ENCODE results near the gene PIBF1. TPM values are rescaled to one million over a fixed set of nuclear protein-coding genes. Genes with fewer than 3 reads are reported as not detected.
"Not testable (repeated sequence)": the region's sequence is repeated elsewhere in the genome, so short reads cannot be mapped to it uniquely, and the experiment has no call there.

PIBF1 gene
- total RNA-seq, 1 donor from 2014 or later = 21.2 TPM

GRCh38 chr13:72788831-72789230 is 6.9 kb downstream of the PIBF1 start:
- peaks cover 5% of the 10 kb centered on the region for H3K9me3 Mint-ChIP-seq
- no peak overlapping the region for H3K4me3 Mint-ChIP-seq
- no peaks in the 10 kb centered on the region for H3K27me3 Mint-ChIP-seq (ENCODE audit: insufficient read depth)
- no peak overlapping the region for H3K27ac Mint-ChIP-seq
- peaks cover 36% of the 10 kb centered on the region for H3K36me3 Mint-ChIP-seq (ENCODE audit: low read depth)
- intact Hi-C loops (cut with micrococcal nuclease) = no loop called here
- no peak for DNase-seq (ENCODE audit: low spot score)
- peaks cover 22% of the 10 kb centered on the region for H3K4me1 Mint-ChIP-seq (ENCODE audit: low read depth)

GRCh38 chr13:72792640-72793039 is 10.7 kb downstream of the PIBF1 start:
- DNase-seq (ENCODE audit: low spot score) = no peak
- Mint-ChIP-seq H3K4me3 (no peak overlapping the region), H3K36me3 (ENCODE audit: low read depth) (peaks cover 47% of the 10 kb centered on the region), H3K27me3 (ENCODE audit: insufficient read depth) (no peaks in the 10 kb centered on the region), H3K9me3 (peaks cover 9% of the 10 kb centered on the region), H3K27ac (no peak overlapping the region), H3K4me1 (ENCODE audit: low read depth) (no peaks in the 10 kb centered on the region)
- intact Hi-C loops (cut with micrococcal nuclease) = no loop called here

- Mint-ChIP-seq H3K27ac (no peak overlapping the region), H3K36me3 (ENCODE audit: low read depth) (peaks cover 42% of the 10 kb centered on the region), H3K9me3 (peaks cover 3% of the 10 kb centered on the region), H3K27me3 (ENCODE audit: insufficient read depth) (no peaks in the 10 kb centered on the region), H3K4me3 (no peak overlapping the region), H3K4me1 (ENCODE audit: low read depth) (peaks cover 6% of the 10 kb centered on the region)
- intact Hi-C loops (cut with micrococcal nuclease) = no loop called here
- no peak for DNase-seq (ENCODE audit: low spot score)
These were observed 16.9 kb downstream of the PIBF1 start for GRCh38 chr13:72798817-72799216.

GRCh38 chr13:72804301-72804700 is 22.4 kb downstream of the PIBF1 start:
- H3K27ac Mint-ChIP-seq = no peak overlapping the region
- DNase-seq (ENCODE audit: low spot score) = no peak
- peaks cover 7% of the 10 kb centered on the region for H3K9me3 Mint-ChIP-seq
- peaks cover 33% of the 10 kb centered on the region for H3K36me3 Mint-ChIP-seq (ENCODE audit: low read depth)
- no peak overlapping the region for H3K4me3 Mint-ChIP-seq
- intact Hi-C loops (cut with micrococcal nuclease) = no loop called here
- no peaks in the 10 kb centered on the region for H3K27me3 Mint-ChIP-seq (ENCODE audit: insufficient read depth)
- peaks cover 6% of the 10 kb centered on the region for H3K4me1 Mint-ChIP-seq (ENCODE audit: low read depth)

GRCh38 chr13:72805676-72806346 is 23.9 kb downstream of the PIBF1 start:
- Mint-ChIP-seq H3K4me1 (ENCODE audit: low read depth) (peaks cover 3% of the 10 kb centered on the region), H3K27me3 (ENCODE audit: insufficient read depth) (no peaks in the 10 kb centered on the region), H3K9me3 (peaks cover 7% of the 10 kb centered on the region), H3K4me3 (no peak overlapping the region), H3K27ac (no peak overlapping the region), H3K36me3 (ENCODE audit: low read depth) (peaks cover 29% of the 10 kb centered on the region)
- no peak for DNase-seq (ENCODE audit: low spot score)
- intact Hi-C loops (cut with micrococcal nuclease) = no loop called here

GRCh38 chr13:72806514-72806913 is 24.6 kb downstream of the PIBF1 start:
- H3K27ac Mint-ChIP-seq; DNase-seq (ENCODE audit: low spot score); H3K9me3 Mint-ChIP-seq; intact Hi-C loops (cut with micrococcal nuclease); H3K4me1 Mint-ChIP-seq (ENCODE audit: low read depth); H3K4me3 Mint-ChIP-seq; H3K27me3 Mint-ChIP-seq (ENCODE audit: insufficient read depth): not testable (repeated sequence)
- H3K36me3 Mint-ChIP-seq (ENCODE audit: low read depth) = peaks cover 26% of the 10 kb centered on the region

- no peak for DNase-seq (ENCODE audit: low spot score)
- Mint-ChIP-seq H3K27ac (no peak overlapping the region), H3K4me1 (ENCODE audit: low read depth) (no peaks in the 10 kb centered on the region), H3K36me3 (ENCODE audit: low read depth) (peaks cover 20% of the 10 kb centered on the region), H3K4me3 (no peak overlapping the region), H3K9me3 (peaks cover 7% of the 10 kb centered on the region), H3K27me3 (ENCODE audit: insufficient read depth) (no peaks in the 10 kb centered on the region)
- intact Hi-C loops (cut with micrococcal nuclease) = loop anchor here (1.0 kb wide), 1 partner anchor 899 kb away; no protein-coding TSS in a partner anchor
These were observed 27.1 kb downstream of the PIBF1 start for GRCh38 chr13:72808917-72809500.

GRCh38 chr13:72820156-72820897 is 38.4 kb downstream of the PIBF1 start:
- H3K4me1 Mint-ChIP-seq (ENCODE audit: low read depth) = no peaks in the 10 kb centered on the region
- DNase-seq (ENCODE audit: low spot score) = no peak
- H3K4me3 Mint-ChIP-seq = no peak overlapping the region
- H3K36me3 Mint-ChIP-seq (ENCODE audit: low read depth) = peaks cover 17% of the 10 kb centered on the region
- no peaks in the 10 kb centered on the region for H3K27me3 Mint-ChIP-seq (ENCODE audit: insufficient read depth)
- no peak overlapping the region for H3K27ac Mint-ChIP-seq
- intact Hi-C loops (cut with micrococcal nuclease) = no loop called here
- no peaks in the 10 kb centered on the region for H3K9me3 Mint-ChIP-seq

GRCh38 chr13:72820898-72821279 is 39.0 kb downstream of the PIBF1 start:
- intact Hi-C loops (cut with micrococcal nuclease) = no loop called here
- H3K36me3 Mint-ChIP-seq (ENCODE audit: low read depth) = peaks cover 17% of the 10 kb centered on the region

GRCh38 chr13:72823081-72823480 is 41.1 kb downstream of the PIBF1 start:
- intact Hi-C loops (cut with micrococcal nuclease) = no loop called here
- no peaks in the 10 kb centered on the region for H3K9me3 Mint-ChIP-seq
- DNase-seq (ENCODE audit: low spot score) = no peak
- no peak overlapping the region for H3K27ac Mint-ChIP-seq
- H3K27me3 Mint-ChIP-seq (ENCODE audit: insufficient read depth) = no peaks in the 10 kb centered on the region
- H3K4me1 Mint-ChIP-seq (ENCODE audit: low read depth) = no peaks in the 10 kb centered on the region
- H3K36me3 Mint-ChIP-seq (ENCODE audit: low read depth) = peaks cover 19% of the 10 kb centered on the region
- no peak overlapping the region for H3K4me3 Mint-ChIP-seq

More at GRCh38 chr13:72820898-72821279, 39.0 kb downstream of the PIBF1 start:
- no peak overlapping the region for H3K27ac Mint-ChIP-seq
- no peaks in the 10 kb centered on the region for H3K4me1 Mint-ChIP-seq (ENCODE audit: low read depth)
- no peaks in the 10 kb centered on the region for H3K9me3 Mint-ChIP-seq
- no peak for DNase-seq (ENCODE audit: low spot score)
- H3K27me3 Mint-ChIP-seq (ENCODE audit: insufficient read depth) = no peaks in the 10 kb centered on the region
- H3K4me3 Mint-ChIP-seq = no peak overlapping the region

- no peaks in the 10 kb centered on the region for H3K27me3 Mint-ChIP-seq (ENCODE audit: insufficient read depth)
- peaks cover 23% of the 10 kb centered on the region for H3K36me3 Mint-ChIP-seq (ENCODE audit: low read depth)
- H3K9me3 Mint-ChIP-seq = no peaks in the 10 kb centered on the region
- no peak for DNase-seq (ENCODE audit: low spot score)
- no peaks in the 10 kb centered on the region for H3K4me1 Mint-ChIP-seq (ENCODE audit: low read depth)
- no peak overlapping the region for H3K27ac Mint-ChIP-seq
- intact Hi-C loops (cut with micrococcal nuclease) = no loop called here
- H3K4me3 Mint-ChIP-seq = no peak overlapping the region
These were observed 41.8 kb downstream of the PIBF1 start for GRCh38 chr13:72823724-72824123.

- H3K36me3 Mint-ChIP-seq (ENCODE audit: low read depth) = peaks cover 40% of the 10 kb centered on the region
- intact Hi-C loops (cut with micrococcal nuclease) = no loop called here
- no peaks in the 10 kb centered on the region for H3K27me3 Mint-ChIP-seq (ENCODE audit: insufficient read depth)
- peaks cover 16% of the 10 kb centered on the region for H3K4me1 Mint-ChIP-seq (ENCODE audit: low read depth)
- H3K27ac Mint-ChIP-seq = no peak overlapping the region
- H3K9me3 Mint-ChIP-seq = no peaks in the 10 kb centered on the region
- H3K4me3 Mint-ChIP-seq = no peak overlapping the region
- DNase-seq (ENCODE audit: low spot score) = no peak
These were observed 52.7 kb downstream of the PIBF1 start for GRCh38 chr13:72834601-72835000.

- Mint-ChIP-seq H3K27ac (no peak overlapping the region), H3K36me3 (ENCODE audit: low read depth) (peaks cover 14% of the 10 kb centered on the region), H3K27me3 (ENCODE audit: insufficient read depth) (no peaks in the 10 kb centered on the region), H3K4me1 (ENCODE audit: low read depth) (no peaks in the 10 kb centered on the region), H3K4me3 (no peak overlapping the region), H3K9me3 (no peaks in the 10 kb centered on the region)
- intact Hi-C loops (cut with micrococcal nuclease) = loop anchor here (1.0 to 10.0 kb wide), 3 partner anchors 219 to 868 kb away; partner anchors contain the start of gene KLF5
- DNase-seq (ENCODE audit: low spot score) = peak; percentile 5
These were observed 58.0 kb downstream of the PIBF1 start for GRCh38 chr13:72839831-72840426.
